ENCODE measurements around the gene TRABD2A. TPM values are rescaled to one million over a fixed set of nuclear protein-coding genes. Genes with fewer than 3 reads are reported as not detected.

The TRABD2A gene
- total and polyA plus RNA-seq, 2 of the 13 experiments (the other 11 are each of a cell fraction or from before 2014, with no cell fraction given) = 0.15 TPM; not detected in 1

DNA sequence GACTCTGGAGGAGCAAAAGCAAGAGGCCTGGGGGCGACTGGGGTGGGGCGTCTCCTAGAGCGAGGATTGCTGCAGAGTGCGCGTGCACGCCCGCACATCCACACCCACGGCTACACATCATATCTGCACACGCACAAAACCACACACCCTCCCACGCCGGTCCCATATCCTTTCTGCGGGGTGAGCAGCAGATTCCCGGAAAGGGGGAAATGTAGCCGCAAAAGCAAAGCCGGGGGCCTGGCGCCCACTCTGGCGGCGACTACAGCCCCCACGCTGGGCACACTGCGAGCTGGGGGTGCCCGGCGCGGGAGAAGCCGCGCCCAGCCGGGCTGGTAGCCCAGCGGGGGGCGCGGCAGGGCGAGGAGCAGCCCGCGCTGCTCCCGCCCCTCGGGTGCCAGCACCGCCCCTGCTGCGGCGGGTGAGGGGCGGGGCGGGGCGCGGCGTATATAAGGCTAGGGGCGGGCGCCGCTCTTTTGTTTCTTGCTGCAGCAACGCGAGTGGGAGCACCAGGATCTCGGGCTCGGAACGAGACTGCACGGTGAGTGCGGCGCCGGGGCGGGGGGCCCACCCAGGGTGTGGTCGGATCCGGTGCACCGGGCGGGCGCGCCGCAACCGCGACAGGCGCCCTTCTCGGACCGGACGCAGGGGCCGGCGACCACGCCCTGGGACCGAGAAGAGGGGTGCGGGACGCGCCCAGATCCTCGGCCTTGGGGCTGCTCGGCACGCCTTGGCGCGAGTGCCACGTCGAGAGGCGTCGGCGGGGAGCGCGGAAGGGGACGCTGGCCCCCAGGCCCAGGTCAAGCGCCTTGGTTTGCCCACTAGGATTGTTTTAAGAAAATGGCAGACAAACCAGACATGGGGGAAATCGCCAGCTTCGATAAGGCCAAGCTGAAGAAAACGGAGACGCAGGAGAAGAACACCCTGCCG lies 24.6 kb upstream of the TRABD2A start, which contains the start of gene TMSB10 (continued):
- TF ChIP-seq TBX3 (IDR thresholded peaks at IDR 0.05; ENCODE audit: borderline replicate concordance) = no peak
- peak; percentile 76; the same call in 2 of the 3 replicates for TF ChIP-seq MXI1 (IDR thresholded peaks at IDR 0.05; ENCODE audit: borderline replicate concordance, low read depth, low read length)
- peak; percentile 28; the same call in 1 of the 2 replicates for TF ChIP-seq PPARG (CRISPR knock-in tag; conservative IDR thresholded peaks at IDR 0.05)
- TF ChIP-seq ZNF235 (CRISPR knock-in tag; IDR thresholded peaks at IDR 0.05; ENCODE audit: borderline replicate concordance) = peak; percentile 88; the same call in 1 of the 2 replicates
- no peak; the same call in 1 of the 2 replicates for TF ChIP-seq HOXA5 (CRISPR knock-in tag; IDR thresholded peaks at IDR 0.05)
- TF ChIP-seq SNAI1 (CRISPR knock-in tag; IDR thresholded peaks at IDR 0.05; ENCODE audit: borderline replicate concordance) = no peak; the same call in 1 of the 2 replicates
- no peak for TF ChIP-seq SMARCC2 (IDR thresholded peaks at IDR 0.05)
- TF ChIP-seq ZFP1 (CRISPR knock-in tag; IDR thresholded peaks at IDR 0.05) = no peak
- TF ChIP-seq GPN1 (CRISPR knock-in tag; IDR thresholded peaks at IDR 0.05; ENCODE audit: borderline replicate concordance) = no peak
- no peak for TF ChIP-seq RARG (CRISPR knock-in tag; IDR thresholded peaks at IDR 0.05; ENCODE audit: low read depth)
- no peak; the same call in 1 of the 2 replicates for TF ChIP-seq ZNF749 (CRISPR knock-in tag; IDR thresholded peaks at IDR 0.05; ENCODE audit: borderline replicate concordance)
- TF ChIP-seq KAT2B (IDR thresholded peaks at IDR 0.05; ENCODE audit: borderline replicate concordance, low read depth, low read length) = no peak
- no peak for TF ChIP-seq SIX1 (CRISPR knock-in tag; IDR thresholded peaks at IDR 0.05; ENCODE audit: borderline replicate concordance)
- no peak for TF ChIP-seq U2AF2 (IDR thresholded peaks at IDR 0.05; ENCODE audit: low read depth, low read length)
- TF ChIP-seq, protein P1, sequence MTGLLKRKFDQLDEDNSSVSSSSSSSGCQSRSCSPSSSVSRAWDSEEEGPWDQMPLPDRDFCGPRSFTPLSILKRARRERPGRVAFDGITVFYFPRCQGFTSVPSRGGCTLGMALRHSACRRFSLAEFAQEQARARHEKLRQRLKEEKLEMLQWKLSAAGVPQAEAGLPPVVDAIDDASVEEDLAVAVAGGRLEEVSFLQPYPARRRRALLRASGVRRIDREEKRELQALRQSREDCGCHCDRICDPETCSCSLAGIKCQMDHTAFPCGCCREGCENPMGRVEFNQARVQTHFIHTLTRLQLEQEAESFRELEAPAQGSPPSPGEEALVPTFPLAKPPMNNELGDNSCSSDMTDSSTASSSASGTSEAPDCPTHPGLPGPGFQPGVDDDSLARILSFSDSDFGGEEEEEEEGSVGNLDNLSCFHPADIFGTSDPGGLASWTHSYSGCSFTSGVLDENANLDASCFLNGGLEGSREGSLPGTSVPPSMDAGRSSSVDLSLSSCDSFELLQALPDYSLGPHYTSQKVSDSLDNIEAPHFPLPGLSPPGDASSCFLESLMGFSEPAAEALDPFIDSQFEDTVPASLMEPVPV (CRISPR knock-in tag; IDR thresholded peaks at IDR 0.05) = peak; percentile 89
- TF ChIP-seq, protein P2, sequence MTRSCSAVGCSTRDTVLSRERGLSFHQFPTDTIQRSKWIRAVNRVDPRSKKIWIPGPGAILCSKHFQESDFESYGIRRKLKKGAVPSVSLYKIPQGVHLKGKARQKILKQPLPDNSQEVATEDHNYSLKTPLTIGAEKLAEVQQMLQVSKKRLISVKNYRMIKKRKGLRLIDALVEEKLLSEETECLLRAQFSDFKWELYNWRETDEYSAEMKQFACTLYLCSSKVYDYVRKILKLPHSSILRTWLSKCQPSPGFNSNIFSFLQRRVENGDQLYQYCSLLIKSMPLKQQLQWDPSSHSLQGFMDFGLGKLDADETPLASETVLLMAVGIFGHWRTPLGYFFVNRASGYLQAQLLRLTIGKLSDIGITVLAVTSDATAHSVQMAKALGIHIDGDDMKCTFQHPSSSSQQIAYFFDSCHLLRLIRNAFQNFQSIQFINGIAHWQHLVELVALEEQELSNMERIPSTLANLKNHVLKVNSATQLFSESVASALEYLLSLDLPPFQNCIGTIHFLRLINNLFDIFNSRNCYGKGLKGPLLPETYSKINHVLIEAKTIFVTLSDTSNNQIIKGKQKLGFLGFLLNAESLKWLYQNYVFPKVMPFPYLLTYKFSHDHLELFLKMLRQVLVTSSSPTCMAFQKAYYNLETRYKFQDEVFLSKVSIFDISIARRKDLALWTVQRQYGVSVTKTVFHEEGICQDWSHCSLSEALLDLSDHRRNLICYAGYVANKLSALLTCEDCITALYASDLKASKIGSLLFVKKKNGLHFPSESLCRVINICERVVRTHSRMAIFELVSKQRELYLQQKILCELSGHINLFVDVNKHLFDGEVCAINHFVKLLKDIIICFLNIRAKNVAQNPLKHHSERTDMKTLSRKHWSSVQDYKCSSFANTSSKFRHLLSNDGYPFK (CRISPR knock-in tag; IDR thresholded peaks at IDR 0.05; ENCODE audit: borderline replicate concordance) = no peak
- TF ChIP-seq, protein P3, sequence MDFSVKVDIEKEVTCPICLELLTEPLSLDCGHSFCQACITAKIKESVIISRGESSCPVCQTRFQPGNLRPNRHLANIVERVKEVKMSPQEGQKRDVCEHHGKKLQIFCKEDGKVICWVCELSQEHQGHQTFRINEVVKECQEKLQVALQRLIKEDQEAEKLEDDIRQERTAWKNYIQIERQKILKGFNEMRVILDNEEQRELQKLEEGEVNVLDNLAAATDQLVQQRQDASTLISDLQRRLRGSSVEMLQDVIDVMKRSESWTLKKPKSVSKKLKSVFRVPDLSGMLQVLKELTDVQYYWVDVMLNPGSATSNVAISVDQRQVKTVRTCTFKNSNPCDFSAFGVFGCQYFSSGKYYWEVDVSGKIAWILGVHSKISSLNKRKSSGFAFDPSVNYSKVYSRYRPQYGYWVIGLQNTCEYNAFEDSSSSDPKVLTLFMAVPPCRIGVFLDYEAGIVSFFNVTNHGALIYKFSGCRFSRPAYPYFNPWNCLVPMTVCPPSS (IDR thresholded peaks at IDR 0.05) = no peak
- TF ChIP-seq ZNF737 (CRISPR knock-in tag; IDR thresholded peaks at IDR 0.05; ENCODE audit: borderline replicate concordance) = no peak
- TF ChIP-seq, protein P4, sequence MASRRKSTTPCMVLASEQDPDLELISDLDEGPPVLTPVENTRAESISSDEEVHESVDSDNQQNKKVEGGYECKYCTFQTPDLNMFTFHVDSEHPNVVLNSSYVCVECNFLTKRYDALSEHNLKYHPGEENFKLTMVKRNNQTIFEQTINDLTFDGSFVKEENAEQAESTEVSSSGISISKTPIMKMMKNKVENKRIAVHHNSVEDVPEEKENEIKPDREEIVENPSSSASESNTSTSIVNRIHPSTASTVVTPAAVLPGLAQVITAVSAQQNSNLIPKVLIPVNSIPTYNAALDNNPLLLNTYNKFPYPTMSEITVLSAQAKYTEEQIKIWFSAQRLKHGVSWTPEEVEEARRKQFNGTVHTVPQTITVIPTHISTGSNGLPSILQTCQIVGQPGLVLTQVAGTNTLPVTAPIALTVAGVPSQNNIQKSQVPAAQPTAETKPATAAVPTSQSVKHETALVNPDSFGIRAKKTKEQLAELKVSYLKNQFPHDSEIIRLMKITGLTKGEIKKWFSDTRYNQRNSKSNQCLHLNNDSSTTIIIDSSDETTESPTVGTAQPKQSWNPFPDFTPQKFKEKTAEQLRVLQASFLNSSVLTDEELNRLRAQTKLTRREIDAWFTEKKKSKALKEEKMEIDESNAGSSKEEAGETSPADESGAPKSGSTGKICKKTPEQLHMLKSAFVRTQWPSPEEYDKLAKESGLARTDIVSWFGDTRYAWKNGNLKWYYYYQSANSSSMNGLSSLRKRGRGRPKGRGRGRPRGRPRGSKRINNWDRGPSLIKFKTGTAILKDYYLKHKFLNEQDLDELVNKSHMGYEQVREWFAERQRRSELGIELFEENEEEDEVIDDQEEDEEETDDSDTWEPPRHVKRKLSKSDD (CRISPR knock-in tag; IDR thresholded peaks at IDR 0.05; ENCODE audit: low read depth) = peak; percentile 71; the same call in 1 of the 2 replicates
- peak; percentile 94 for TF ChIP-seq ZMYM4 (CRISPR knock-in tag; IDR thresholded peaks at IDR 0.05)
- TF ChIP-seq ETV6 (CRISPR knock-in tag; conservative IDR thresholded peaks at IDR 0.05) = no peak
